Suprapubic skin (tissue), 4 donors: ENCODE data around the gene KIAA1671.

Source experiments
- CTCF ChIP-seq, 2 donors: fragments of 200-600 bp in 1 of 2; fragments of 450-650 bp in 1 of 2; sonication (generic) in 1 of 2; IDR thresholded peaks; one replicate each; pipeline ENCODE4 v1.5.1; 2016 to 2019; ENCODE audit warnings: antibody characterized with exemption in 2 of 2, mild to moderate bottlenecking in 1 of 2, moderate library complexity in 1 of 2
- POLR2A ChIP-seq, 2 donors: fragments of 450-650 bp; IDR thresholded peaks; one replicate each; pipeline ENCODE4 v1.6.1; 2017; ENCODE audit warnings: antibody characterized with exemption in 2 of 2, mild to moderate bottlenecking in 2 of 2, moderate library complexity in 2 of 2
- POLR2AphosphoS5 ChIP-seq, 3 donors: sonication (generic); formaldehyde crosslinking; IDR thresholded peaks; one replicate each; pipeline ENCODE4 v1.6.1; 2017; ENCODE audit warnings: antibody characterized with exemption in 3 of 3

DNA sequence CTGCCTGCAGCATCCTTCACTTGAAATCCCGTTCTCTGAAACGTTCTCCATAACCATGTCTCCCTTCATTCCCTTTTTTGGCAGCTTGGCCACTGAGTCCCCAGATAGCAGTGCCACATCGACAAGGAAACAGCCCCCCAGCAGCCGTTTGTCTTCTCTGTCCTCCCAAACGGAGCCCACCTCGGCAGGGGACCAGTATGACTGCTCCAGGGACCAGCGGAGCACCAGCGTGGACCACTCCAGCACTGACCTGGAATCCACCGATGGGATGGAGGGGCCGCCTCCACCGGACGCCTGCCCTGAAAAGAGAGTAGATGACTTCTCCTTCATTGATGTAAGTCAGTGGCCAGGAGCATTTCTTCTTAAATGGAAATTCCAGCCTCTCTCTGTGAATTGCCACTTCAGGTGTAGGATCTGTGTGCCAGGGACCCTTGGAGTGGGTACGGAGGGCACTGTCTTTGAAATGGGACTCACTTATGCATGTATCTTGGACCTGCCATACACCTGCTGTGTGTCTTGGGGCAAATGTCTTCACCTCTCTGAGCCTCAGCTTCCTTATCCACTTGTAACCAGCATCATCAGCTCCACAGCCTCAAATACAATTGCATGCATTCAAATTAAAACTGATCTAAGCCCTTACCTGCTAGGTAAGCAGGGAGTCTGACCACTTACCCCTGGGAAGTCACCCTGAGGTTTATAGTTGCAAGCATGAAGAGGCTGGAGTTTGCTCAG, 221.8 kb downstream of the KIAA1671 start:
- no peak for TF ChIP-seq CTCF (IDR thresholded peaks at IDR 0.05)
- no peak for TF ChIP-seq POLR2A (IDR thresholded peaks at IDR 0.05)
- no peak for TF ChIP-seq POLR2AphosphoS5 (IDR thresholded peaks at IDR 0.05)
